ENCODE results near the gene WWC2.

The WWC2 gene

DNA sequence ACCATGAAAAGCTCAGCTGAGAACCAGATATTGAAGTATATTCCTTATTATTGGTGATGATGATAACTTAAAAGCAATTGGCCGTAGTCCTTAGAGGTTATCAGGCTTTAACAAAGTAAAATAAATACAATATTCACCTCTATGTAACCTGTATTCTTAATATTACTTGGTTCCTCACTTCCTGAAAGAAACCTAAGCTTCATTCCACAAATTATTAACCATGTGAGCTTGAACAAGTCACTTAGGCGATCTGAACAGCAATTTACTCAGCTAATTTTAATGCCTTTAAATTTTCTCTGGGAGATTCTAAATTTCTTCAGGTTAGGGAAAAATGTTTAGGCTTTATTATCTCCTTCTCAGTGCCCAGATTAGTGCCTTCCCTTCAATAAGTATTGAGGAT lies 151.8 kb downstream of the WWC2 start:
- in situ Hi-C loops (cut with HindIII; ENCODE audit: low sequenced_read_pairs): loop anchor here (10.0 to 25.0 kb wide), 2 partner anchors 189 to 326 kb away; no protein-coding TSS in a partner anchor

DNA sequence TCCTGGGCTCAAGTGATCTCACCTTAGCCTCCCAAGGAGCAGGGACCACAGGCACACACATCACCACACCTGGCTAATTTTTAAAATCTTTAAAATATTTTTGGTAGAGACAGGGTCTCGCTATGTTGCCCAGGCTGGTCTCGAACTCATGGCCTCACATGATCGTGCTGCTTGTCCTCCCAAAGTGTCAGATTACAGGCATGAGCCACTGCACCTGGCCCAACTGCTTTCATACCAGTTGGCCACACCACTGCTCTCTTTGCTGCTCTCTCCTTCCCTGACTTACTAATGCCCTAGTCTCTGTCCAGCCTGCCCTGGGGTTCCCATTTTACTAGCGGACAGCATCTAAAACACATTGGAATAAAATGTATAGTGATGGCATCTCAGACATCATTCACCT lies 153.9 kb downstream of the WWC2 start:
- in situ Hi-C loops (cut with HindIII; ENCODE audit: low sequenced_read_pairs): loop anchor here (10.0 to 25.0 kb wide), 2 partner anchors 191 to 328 kb away; no protein-coding TSS in a partner anchor

DNA sequence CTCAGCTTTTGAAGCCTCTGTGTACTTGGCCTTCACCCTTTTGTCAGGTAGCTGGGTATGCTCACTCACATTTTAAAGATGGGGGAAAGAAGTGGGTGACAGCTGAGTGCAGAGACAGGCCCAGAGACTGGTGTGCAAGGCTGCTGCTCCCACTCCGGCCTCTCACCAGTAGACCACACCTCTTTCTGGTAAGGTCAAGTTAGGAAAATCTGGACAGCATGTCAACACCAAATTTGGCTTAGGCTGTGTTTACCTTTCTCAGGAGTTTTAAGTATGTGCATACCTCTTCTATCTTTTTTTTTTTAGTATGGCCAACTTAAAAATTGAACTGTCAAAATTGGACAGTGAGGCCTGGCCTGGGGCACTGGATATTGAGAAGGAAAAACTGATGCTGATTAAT lies 154.4 kb downstream of the WWC2 start:
- in situ Hi-C loops (cut with HindIII; ENCODE audit: low sequenced_read_pairs): loop anchor here (10.0 to 25.0 kb wide), 2 partner anchors 191 to 329 kb away; no protein-coding TSS in a partner anchor

DNA sequence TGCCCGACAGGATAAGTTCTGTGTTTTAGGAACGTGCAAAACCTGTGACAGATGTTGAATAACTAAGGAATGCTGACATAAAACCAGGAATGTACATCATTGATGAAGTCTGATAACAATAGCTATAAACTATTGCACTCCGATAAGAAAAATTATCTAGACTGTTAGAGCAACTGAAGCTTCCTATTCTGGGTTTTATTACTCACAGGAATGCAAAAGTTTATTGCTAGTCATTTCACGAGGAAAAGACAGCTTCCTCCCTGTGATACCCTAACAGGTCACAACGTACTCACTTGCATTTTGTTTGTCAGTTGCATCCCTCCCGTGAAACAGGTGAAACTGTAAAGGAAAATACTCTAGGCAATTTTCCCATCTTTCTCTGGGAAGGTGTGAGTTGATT lies 155.1 kb downstream of the WWC2 start:
- in situ Hi-C loops (cut with HindIII; ENCODE audit: low sequenced_read_pairs): loop anchor here (10.0 to 25.0 kb wide), 2 partner anchors 192 to 329 kb away; no protein-coding TSS in a partner anchor

DNA sequence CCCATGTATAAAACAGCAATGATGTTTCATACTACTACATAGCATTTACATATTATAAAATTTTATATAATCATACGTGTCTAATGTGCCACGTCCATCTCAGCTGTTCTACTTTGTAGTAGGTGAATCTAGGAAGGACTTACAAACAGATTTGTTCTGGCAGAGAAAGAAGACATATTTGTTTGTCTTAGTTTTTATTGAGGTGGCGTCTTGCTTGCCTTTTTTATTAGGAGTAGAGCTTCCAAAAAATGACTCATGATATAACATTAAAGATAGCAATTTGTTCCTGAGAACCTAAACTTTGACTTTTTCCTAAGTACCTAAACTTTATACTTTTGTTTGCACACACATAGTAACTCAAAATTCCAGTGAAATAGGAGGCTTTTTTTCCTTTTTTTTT lies 156.4 kb downstream of the WWC2 start:
- in situ Hi-C loops (cut with HindIII; ENCODE audit: low sequenced_read_pairs): loop anchor here (10.0 to 25.0 kb wide), 2 partner anchors 193 to 331 kb away; no protein-coding TSS in a partner anchor

DNA sequence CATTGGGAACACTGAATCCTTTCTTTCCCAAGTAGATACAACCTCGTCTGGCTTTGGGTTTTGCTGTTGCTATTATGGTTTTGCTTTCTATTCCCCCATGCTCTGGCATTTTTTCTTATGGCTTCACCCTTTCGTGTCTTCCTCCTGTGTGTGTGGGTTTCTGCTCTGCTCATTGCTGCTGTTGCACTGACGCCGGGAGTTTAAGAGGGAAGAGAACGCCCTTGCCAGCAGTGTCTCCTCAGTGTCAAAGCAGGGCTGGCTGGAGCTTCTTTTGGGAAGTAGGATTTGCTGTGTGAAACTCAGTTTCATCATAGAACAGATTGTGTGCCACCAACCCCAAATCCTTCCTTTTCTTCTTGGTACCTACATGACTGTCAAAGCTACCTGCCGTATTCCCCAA lies 157.3 kb downstream of the WWC2 start:
- in situ Hi-C loops (cut with HindIII; ENCODE audit: low sequenced_read_pairs): loop anchor here (10.0 to 25.0 kb wide), 2 partner anchors 194 to 332 kb away; no protein-coding TSS in a partner anchor

DNA sequence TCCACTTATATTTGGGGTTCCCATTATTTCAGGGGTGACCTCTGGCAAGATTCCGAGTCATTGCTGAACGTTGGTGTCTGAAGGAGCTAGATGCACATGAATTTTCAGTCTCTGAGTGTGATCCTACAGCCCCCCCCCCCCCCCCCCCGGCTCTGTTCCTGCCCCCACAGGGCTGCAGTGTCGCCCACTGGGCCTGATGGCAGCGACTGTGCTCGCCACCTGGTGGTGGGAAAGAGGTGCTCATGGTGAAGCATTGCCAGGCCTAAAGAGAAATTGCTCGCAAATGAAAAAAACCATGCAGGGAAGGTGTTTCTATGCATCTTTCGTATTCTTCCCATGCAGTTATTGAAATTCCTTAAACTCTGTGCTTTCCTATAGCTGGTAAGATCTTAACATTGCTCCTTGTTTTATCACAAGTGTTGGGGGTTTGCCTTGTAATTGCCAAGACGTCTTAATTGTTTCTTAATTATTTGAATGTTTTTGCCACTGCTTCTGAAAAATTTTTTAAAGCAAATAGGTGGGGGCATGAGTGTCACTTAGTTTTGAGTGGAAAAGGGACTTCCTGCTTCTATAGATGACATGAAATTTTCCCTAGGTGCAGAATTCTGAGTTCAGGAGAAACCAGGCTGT lies 157.8 kb downstream of the WWC2 start:
- in situ Hi-C loops (cut with HindIII; ENCODE audit: low sequenced_read_pairs): loop anchor here (10.0 to 25.0 kb wide), 2 partner anchors 195 to 332 kb away; no protein-coding TSS in a partner anchor

DNA sequence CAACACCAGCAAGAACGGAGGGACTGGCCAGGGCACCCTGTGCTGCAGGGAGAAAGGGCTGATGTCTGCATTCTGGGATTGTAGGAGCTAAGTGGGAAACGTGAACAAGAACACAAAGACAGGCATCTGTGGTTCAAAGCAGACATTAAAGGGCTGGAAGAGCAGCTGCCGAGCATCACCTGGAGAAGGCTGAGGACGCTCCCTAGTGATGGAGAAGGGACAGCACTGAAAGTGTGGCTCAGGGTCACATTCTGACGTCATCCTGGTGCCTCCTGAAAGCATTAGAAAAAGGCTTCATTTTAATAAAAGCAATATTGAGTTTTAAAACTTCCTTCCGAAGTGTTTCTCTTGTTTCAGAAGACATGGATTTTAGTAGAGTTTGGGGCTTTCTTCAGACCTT lies 158.8 kb downstream of the WWC2 start:
- in situ Hi-C loops (cut with HindIII; ENCODE audit: low sequenced_read_pairs): loop anchor here (10.0 to 25.0 kb wide), 2 partner anchors 196 to 333 kb away; no protein-coding TSS in a partner anchor

DNA sequence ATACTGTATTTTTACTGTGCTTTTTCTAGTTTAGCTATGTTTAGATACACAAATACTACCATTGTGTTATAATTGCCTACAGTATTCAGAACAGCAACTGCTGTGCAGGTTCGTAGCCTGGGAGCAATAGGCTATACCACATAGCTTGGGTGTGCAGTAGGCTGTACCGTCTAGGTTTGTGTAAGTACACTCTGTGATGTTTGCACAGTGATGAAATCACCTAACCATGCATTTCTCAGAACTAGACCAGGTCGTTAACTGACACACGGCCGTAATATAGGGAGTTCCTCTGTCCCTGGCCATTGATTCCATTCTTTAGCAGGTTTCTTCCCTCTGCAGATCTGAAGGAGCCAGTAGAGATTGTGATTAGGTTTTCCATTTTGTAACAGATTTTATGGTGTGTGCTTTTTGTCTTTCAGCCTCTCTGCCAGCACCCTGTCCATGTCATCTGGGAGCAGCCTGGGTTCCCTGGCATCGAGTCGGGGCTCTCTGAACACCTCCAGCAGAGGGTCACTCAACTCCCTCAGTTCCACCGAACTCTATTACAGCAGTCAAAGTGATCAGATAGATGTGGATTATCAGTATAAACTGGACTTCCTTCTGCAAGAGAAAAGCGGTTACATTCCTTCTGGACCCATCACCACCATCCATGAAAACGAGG lies 161.6 kb downstream of the WWC2 start:
- in situ Hi-C loops (cut with HindIII; ENCODE audit: low sequenced_read_pairs): loop anchor here (25.0 kb wide), 1 partner anchor 198 kb away; no protein-coding TSS in a partner anchor

DNA sequence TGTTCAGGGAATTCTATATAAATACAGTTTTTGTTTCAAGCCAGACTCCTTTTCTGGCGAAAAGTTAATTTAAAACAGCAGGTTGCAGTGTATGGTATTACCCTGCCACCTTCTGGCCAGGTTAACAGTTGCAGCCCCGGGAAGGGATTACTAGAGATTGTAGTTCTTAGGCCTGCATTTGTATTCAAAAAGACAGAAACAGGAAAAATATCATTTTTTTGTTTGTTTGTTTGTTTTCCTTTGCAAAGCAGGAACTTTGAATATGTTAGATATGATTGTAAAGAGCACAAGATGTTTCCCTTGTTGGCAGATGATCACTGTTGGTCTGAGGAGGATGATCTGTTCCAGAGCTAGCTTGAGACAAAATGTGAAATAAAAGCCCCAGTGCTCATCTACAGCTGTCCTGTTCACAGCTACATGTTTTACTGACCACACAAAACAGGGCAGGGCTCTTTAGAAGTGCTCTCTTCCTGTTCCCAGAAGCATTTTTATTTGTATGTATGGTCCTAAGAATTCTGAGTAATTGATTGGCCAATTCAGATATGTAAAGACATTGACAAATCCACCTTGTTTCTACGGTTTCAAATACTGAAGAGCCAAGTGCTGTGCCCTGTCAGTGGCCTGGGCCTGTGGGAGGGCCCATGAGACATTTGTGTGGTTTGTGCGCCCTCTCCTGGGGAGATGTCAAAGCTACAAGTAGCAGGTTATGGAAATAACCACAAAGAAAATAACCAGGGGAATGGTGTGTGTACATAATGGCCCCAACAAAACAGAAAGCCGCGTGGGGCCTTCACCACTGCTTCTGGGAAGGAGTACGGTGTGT lies 163.1 kb downstream of the WWC2 start:
- in situ Hi-C loops (cut with HindIII; ENCODE audit: low sequenced_read_pairs): loop anchor here (25.0 kb wide), 1 partner anchor 200 kb away; no protein-coding TSS in a partner anchor

DNA sequence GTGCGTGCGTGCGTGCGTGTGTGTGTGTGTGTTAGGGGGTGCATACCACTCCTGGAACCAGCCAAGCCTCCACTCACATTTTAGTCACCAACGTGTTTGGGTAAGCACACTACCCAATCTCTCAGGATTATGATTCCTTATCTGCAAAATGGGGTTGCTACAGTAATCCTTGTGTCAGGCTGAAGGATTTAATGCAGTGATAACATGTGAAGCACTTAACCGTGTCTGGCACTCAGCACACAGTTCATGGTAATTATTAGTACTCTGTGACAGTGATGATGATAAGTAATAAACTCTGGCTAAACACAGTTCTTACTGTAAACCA lies 163.7 kb downstream of the WWC2 start:
- in situ Hi-C loops (cut with HindIII; ENCODE audit: low sequenced_read_pairs): loop anchor here (25.0 kb wide), 1 partner anchor 200 kb away; no protein-coding TSS in a partner anchor

DNA sequence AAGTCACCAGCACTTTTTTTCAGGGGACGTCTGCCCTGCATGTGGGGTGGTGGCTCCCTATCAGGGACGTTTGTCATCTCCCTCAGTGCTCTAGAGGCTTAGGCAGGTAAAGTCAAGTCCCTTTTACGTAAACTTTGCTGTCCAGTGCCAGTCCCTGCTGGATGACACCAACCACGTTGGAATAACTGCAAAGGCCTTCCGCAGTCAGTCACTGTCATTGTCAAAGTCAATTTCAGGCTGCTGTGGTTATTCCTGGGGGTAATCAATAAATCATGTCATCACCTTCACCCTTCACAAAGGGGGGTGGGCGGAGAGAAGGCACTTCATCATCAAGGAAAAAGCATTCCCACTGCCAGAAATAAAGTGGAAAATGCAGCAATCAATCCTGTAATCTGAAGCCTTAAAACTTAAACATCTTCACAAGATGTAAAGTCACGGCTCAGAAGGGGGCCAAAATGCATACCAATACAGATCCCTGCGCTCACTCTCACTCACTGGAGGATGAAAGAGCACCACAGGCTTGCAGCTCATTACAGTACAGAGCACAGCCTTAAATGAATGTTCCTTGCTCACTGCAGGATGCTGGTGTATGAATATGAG lies 164.8 kb downstream of the WWC2 start:
- in situ Hi-C loops (cut with HindIII; ENCODE audit: low sequenced_read_pairs): loop anchor here (25.0 kb wide), 1 partner anchor 202 kb away; no protein-coding TSS in a partner anchor

DNA sequence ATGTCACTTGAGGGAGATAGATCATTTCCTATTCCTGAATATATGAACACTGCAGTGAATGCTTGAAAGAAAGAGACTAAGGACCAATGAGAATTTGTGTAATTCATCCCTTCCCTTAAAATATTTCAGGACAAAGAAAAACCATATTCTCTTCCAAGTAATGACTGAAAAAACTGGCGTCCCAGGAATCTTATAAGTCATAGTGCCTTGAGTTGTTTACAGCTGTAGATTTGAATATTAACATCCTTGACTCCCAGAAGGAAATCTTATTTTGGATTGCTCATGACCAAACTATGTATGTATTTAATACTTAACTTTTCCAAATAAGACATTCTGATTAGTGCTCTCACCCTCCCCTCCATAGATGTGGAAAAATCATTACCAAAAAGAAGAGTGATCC lies 165.6 kb downstream of the WWC2 start:
- in situ Hi-C loops (cut with HindIII; ENCODE audit: low sequenced_read_pairs): loop anchor here (25.0 kb wide), 1 partner anchor 202 kb away; no protein-coding TSS in a partner anchor

DNA sequence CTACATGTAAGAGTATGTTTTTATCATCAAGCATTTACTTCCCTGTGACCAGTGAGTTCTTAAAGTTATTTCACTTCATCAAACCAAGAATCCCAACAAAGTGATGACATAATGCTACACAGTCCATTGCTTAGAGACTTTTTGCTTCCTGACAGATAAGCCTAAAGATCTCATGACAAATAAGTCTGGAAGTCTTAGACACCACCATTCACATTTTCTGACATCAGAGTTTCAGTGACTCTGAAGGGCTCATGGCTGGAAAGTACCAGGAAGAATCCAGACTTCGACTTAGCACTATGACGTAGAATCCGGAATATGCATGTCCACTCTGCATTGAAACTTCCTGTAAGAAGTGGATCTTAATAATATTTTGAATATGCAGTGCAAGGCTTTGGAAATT lies 167.3 kb downstream of the WWC2 start:
- in situ Hi-C loops (cut with HindIII; ENCODE audit: low sequenced_read_pairs): loop anchor here (25.0 kb wide), 1 partner anchor 204 kb away; no protein-coding TSS in a partner anchor

DNA sequence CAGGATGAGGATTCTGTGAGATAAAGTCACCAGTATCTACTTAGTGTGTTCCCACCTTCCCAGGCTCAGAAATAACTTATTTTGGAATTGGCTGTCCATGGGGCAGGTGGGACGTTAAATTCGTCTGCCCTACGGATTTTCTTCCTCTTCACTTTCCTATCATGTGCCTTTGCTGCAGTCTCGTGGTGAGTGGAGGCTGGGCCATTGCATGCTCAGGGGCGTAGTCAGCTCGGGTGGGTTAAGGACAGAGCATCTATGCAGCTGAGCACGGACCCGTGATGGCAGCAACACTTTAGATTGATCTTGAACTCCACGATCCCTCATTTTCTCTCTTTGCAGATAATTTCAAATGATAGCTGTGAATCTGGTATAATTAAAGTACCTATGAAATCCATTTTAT lies 169.5 kb downstream of the WWC2 start:
- in situ Hi-C loops (cut with HindIII; ENCODE audit: low sequenced_read_pairs): loop anchor here (25.0 kb wide), 1 partner anchor 206 kb away; no protein-coding TSS in a partner anchor

DNA sequence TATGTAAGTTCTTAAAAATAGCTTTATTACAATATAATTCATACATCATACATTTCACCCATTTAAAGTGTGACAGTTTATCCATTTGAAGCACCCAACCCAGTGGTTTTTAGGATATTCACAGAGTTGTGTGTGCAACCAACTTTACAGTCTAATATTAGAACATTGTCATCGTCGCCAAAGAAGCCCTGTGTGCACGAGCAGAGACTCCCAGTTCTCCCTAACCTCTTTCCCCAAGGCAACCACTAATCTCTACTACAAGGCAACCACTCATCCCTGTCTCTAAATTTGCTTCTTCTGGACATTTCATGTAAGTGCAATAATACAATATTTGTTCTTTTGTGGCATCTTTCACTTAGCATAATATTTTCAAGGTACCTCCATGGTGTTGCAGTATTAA lies 173.3 kb downstream of the WWC2 start:
- in situ Hi-C loops (cut with HindIII; ENCODE audit: low sequenced_read_pairs): loop anchor here (25.0 kb wide), 1 partner anchor 210 kb away; no protein-coding TSS in a partner anchor

DNA sequence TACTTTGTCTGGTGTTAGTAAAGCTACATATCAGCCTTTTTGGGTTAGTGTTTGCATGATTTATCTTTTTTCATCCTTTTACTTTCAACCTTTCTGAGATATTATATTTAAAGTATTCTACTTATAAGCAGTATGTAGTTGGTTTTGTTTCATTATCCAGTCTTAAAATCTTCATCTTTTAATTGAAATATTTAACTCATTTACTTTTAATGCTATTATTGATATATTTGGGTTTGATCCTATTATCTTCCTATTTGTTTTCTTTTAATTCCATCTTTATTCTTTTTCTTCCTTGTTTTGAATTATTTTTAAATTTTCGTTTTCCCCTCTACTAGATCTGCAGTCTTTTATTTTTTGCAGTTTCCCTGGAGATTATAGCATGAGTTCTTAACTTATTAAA lies 177.0 kb downstream of the WWC2 start:
- in situ Hi-C loops (cut with HindIII; ENCODE audit: low sequenced_read_pairs): no loop called here

DNA sequence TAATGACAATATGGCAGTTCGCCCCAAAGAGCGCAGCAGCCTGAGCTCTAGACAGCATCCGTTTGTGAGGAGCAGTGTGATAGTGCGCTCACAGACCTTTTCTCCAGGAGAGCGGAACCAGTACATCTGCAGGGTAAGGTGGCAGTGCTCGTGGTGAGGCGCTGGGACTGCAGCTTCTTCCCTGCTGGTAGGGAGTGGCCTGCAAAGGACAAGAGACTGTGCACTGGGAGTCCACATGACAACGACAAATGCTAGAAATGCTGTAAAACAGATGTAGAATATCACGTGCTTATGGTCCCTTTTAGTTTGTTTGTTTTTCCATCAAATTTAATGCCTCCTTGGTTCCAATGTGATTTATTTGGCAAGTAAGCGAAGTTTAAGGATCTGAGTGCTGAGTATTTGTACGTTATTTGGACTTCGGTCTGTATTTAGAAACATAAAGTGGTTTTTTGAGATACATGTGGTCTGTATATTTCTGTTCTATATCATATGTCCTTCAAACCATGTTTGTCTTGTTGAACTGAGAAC lies 185.3 kb downstream of the WWC2 start:
- in situ Hi-C loops (cut with HindIII; ENCODE audit: low sequenced_read_pairs): no loop called here

DNA sequence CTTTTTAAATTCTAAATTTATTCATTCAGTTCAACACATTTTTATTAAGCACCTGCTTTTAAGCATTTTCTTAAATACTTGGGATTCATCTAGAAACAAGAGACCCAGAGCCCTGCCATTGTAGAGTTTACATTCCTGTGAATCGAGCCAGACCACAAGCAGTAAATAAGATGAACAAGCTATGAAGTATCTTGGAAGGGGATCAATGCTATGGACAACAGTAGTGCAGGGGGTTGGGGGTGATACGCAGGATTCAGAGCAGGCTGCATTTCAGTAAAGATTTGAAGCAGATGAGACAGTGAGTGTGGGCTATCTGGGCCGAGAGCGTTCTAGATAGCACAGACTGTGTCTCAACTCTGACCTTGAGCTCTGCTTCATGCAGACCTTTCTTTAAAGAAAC lies 185.9 kb downstream of the WWC2 start:
- in situ Hi-C loops (cut with HindIII; ENCODE audit: low sequenced_read_pairs): no loop called here

DNA sequence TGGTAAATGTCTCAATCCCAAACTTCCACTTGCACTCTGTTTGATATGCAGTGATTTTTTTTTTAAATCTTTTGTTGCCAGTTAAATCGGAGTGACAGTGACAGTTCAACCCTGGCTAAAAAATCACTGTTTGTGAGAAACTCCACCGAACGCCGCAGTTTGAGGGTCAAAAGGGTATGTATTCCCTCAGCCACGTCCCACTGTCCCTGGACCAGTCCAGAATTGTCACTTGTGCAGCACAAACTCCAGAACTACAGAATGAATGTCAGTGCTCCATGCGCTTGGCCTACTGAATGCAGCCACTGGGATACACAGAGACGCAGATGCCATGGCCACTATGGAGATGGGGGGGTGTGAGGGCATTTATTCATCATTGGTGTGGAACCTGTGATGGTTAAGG lies 186.8 kb downstream of the WWC2 start:
- in situ Hi-C loops (cut with HindIII; ENCODE audit: low sequenced_read_pairs): no loop called here
